IPS DF 6.9 (cell line): ENCODE measurements around the gene CCNJ.

ENCODE experiments used
- DNase-seq: peaks from one replicate; pipeline ENCODE4 v3.0.0-alpha.2; 2013; ENCODE audit warnings: low read depth, low spot score
- H3K27ac ChIP-seq: one replicate; pipeline ENCODE4 v1.5.1; 2013; ENCODE audit warnings: low read length, control low read depth
- H3K27me3 ChIP-seq: 2 replicates; pipeline ENCODE4 v1.6.1; 2013; ENCODE audit warnings: mild to moderate bottlenecking, low read length; ENCODE audit not compliant: control insufficient read depth, insufficient read depth
- H3K36me3 ChIP-seq: 2 replicates; pipeline ENCODE4 v1.6.1; 2013; ENCODE audit warnings: low read length; ENCODE audit not compliant: control insufficient read depth, insufficient read depth
- H3K4me1 ChIP-seq: 2 replicates; pipeline ENCODE4 v1.6.1; 2013; ENCODE audit warnings: low read length; ENCODE audit not compliant: control insufficient read depth, insufficient read depth
- H3K4me3 ChIP-seq: 2 replicates; pipeline ENCODE4 v1.5.1; 2013; ENCODE audit warnings: mild to moderate bottlenecking, low read length
- H3K9me3 ChIP-seq: 2 replicates; pipeline ENCODE4 v1.6.1; 2013; ENCODE audit warnings: low read length, inconsistent platforms; ENCODE audit not compliant: control insufficient read depth, insufficient read depth
- WGBS: extraction: QIAGEN DNeasy Blood & Tissue Kit; methylation state at CpG from one replicate; pipeline ENCODE4 v1.1.7; 2013; ENCODE audit warnings: mixed read lengths, missing lambda C conversion rate; ENCODE audit not compliant: insufficient read length, insufficient coverage; 5-methylcytosine and 5-hydroxymethylcytosine counted together

Gene CCNJ

GRCh38 chr10:96056787-96057186, 13.4 kb downstream of the CCNJ start:
- H3K4me3 ChIP-seq, result no peak overlapping the region
- peaks cover 16% of the 10 kb centered on the region; the same call in 1 of the 2 replicates for H3K36me3 ChIP-seq
- no peaks in the 10 kb centered on the region for H3K9me3 ChIP-seq
- H3K27me3 ChIP-seq, result no peaks in the 10 kb centered on the region
- no CpG with 5 or more reads among the region's 7 CpGs for WGBS
- no peaks in the 10 kb centered on the region for H3K4me1 ChIP-seq
- no peak for DNase-seq
- no peak overlapping the region for H3K27ac ChIP-seq

DNA sequence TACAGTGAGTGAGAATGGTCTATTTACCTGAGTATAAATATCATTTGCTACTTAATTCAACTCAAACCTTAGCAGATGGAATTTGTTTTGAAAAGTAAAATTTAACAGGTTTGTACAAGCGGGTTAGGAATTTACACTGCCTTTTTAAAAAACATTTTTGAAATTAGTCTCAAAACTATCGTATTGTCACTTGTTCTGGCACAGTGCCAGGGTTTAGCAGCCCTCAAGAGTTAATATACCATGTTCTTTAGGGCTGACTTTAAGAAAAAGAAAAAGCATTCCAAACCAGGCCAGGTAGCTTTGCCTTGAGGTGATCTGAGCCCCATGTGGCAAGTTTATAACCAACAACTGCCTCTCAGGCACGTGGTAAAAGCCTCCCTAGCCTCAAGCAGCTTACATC, 17.8 kb downstream of the CCNJ start:
- Histone ChIP-seq H3K9me3 (no peaks in the 10 kb centered on the region), H3K27ac (no peak overlapping the region), H3K4me3 (no peak overlapping the region), H3K27me3 (no peaks in the 10 kb centered on the region), H3K4me1 (no peaks in the 10 kb centered on the region), H3K36me3 (peaks cover 16% of the 10 kb centered on the region; the same call in 1 of the 2 replicates)
- no CpG with 5 or more reads among the region's 3 CpGs for WGBS
- DNase-seq, result no peak

- no CpG with 5 or more reads among the region's 2 CpGs for WGBS
- no peak for DNase-seq
- H3K36me3 ChIP-seq, result no peaks in the 10 kb centered on the region
- H3K27ac ChIP-seq, result no peak overlapping the region
- no peaks in the 10 kb centered on the region; the same call in 1 of the 2 replicates for H3K4me1 ChIP-seq
- H3K9me3 ChIP-seq, result no peaks in the 10 kb centered on the region
- no peaks in the 10 kb centered on the region for H3K27me3 ChIP-seq
- no peak overlapping the region for H3K4me3 ChIP-seq
These were observed 29.3 kb downstream of the CCNJ start for GRCh38 chr10:96072674-96073073.

DNA sequence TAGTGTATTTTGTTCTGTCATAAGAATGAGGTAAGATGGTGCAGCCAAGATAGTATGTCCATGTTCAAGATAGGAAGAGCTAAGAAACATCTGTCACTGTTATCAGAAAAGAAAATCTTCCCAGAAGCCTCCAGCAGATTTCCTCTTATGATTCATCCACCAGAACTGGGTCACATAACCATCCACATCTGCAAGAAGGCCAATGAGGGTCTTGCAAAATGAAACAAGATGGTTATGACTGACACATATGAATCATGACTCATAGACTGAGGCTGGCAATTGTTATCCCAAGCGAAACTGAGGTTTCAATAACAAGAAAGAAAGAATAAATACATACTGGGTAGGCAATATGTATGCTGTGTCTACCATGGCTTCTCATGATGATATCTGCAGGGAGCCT, 30.3 kb downstream of the CCNJ start:
- Histone ChIP-seq H3K9me3 (no peaks in the 10 kb centered on the region), H3K27ac (no peak overlapping the region), H3K27me3 (no peaks in the 10 kb centered on the region), H3K4me3 (no peak overlapping the region), H3K4me1 (no peaks in the 10 kb centered on the region; the same call in 1 of the 2 replicates), H3K36me3 (no peaks in the 10 kb centered on the region)
- DNase-seq, result no peak
- no CpG with 5 or more reads among the region's 1 CpG for WGBS

GRCh38 chr10:96074776-96075175, 31.4 kb downstream of the CCNJ start:
- Histone ChIP-seq H3K27ac (no peak overlapping the region), H3K4me1 (no peaks in the 10 kb centered on the region; the same call in 1 of the 2 replicates), H3K27me3 (no peaks in the 10 kb centered on the region), H3K36me3 (no peaks in the 10 kb centered on the region), H3K9me3 (no peaks in the 10 kb centered on the region), H3K4me3 (no peak overlapping the region)
- no CpG with 5 or more reads among the region's 3 CpGs for WGBS
- DNase-seq, result no peak

DNA sequence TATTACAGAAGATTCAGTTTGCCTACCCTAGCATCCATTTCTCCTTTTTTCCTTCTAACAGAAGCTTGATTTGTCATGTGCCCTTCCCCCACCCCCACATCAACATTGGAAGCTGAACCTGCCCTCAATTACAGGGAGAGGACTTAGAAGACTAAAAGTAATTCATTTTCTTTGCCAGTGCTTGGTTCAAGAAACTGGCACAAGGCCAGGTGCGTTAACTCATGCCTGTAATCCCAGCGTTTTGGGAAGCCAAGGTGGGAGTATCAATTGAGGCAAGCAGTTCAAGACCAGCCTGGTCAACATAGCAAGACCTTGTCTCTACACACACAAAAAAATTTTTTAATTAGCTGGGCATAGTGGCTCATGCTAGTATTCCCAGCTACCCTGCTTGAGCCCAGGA, 32.6 kb downstream of the CCNJ start:
- Histone ChIP-seq H3K4me3 (no peak overlapping the region), H3K27me3 (no peaks in the 10 kb centered on the region), H3K4me1 (no peaks in the 10 kb centered on the region; the same call in 1 of the 2 replicates), H3K36me3 (no peaks in the 10 kb centered on the region), H3K9me3 (no peaks in the 10 kb centered on the region), H3K27ac (no peak overlapping the region)
- no CpG with 5 or more reads among the region's 2 CpGs for WGBS
- DNase-seq, result no peak

DNA sequence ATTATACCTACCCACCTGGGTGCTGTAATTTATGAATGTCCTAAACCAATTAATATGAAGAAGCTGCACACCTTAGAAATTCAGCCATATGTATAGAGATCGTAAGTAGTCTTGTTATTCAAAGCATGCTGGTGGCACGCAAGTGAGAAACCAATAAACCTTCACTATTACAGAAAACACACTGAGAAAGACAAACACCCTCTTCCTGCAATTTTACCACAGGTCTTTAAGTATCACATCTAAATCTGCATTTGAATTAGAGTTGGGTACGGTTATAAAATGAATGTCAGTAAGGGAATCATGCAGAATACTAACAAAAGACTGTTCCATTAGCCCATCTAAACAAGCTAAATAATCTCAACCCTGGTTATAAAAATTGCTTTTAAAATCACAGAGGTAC, 33.8 kb downstream of the CCNJ start:
- H3K27ac ChIP-seq, result no peak overlapping the region
- DNase-seq, result no peak
- no peaks in the 10 kb centered on the region; the same call in 1 of the 2 replicates for H3K4me1 ChIP-seq
- no peaks in the 10 kb centered on the region for H3K36me3 ChIP-seq
- H3K4me3 ChIP-seq, result no peak overlapping the region
- no CpG with 5 or more reads among the region's 3 CpGs for WGBS
- H3K9me3 ChIP-seq, result no peaks in the 10 kb centered on the region
- no peaks in the 10 kb centered on the region for H3K27me3 ChIP-seq

DNA sequence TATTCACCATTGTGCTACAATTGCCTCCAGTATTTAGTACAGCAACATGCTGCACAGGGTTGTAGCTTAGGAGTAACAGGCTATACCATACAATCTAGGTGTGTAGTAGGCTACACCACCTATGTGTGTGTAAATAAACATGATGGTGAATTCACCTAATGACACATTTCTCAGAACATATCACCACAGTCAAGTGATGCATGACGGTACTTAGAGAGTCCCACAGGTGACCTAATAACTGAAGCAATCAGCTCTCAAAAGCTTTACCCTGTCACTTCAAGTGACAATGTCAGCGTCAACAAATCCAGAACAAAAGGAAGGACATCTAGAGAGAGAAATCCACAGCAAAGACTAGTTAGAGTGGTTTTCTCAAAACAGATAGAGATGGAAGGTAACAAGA, 38.8 kb downstream of the CCNJ start:
- DNase-seq, result no peak
- H3K4me1 ChIP-seq, result no peaks in the 10 kb centered on the region
- H3K36me3 ChIP-seq, result no peaks in the 10 kb centered on the region
- no peaks in the 10 kb centered on the region for H3K27me3 ChIP-seq
- no peaks in the 10 kb centered on the region for H3K9me3 ChIP-seq
- no peak overlapping the region for H3K27ac ChIP-seq
- H3K4me3 ChIP-seq, result no peak overlapping the region
- no CpG with 5 or more reads among the region's 2 CpGs for WGBS

DNA sequence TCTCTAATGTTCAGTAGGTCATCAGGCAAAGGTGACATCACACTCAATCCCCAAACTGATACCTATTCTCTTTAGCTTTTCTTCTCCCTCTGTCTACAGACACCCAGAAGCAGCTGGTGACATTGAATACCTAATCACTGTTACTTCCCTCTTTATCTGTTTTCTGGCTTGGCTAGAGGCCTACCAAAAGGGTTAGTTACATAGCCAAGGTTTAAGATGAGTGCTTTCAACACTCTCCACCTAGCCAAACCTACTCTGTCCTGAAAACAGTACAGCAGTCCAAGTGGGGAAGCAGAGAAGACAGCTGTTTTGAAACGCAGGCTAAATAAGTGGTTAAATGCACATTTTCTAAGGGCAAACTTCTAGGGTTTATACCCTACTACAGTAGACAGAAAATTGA, 39.4 kb downstream of the CCNJ start:
- Histone ChIP-seq H3K4me3 (no peak overlapping the region), H3K27ac (no peak overlapping the region), H3K9me3 (no peaks in the 10 kb centered on the region), H3K4me1 (no peaks in the 10 kb centered on the region), H3K36me3 (no peaks in the 10 kb centered on the region), H3K27me3 (no peaks in the 10 kb centered on the region)
- DNase-seq, result no peak
- no CpG with 5 or more reads among the region's 1 CpG for WGBS

GRCh38 chr10:96089116-96089515, 45.7 kb downstream of the CCNJ start:
- H3K9me3 ChIP-seq, result no peaks in the 10 kb centered on the region
- H3K4me3 ChIP-seq, result no peak overlapping the region
- no peak for DNase-seq
- no peaks in the 10 kb centered on the region for H3K36me3 ChIP-seq
- H3K4me1 ChIP-seq, result no peaks in the 10 kb centered on the region
- no peaks in the 10 kb centered on the region for H3K27me3 ChIP-seq
- H3K27ac ChIP-seq, result no peak overlapping the region
- no CpG with 5 or more reads among the region's 2 CpGs for WGBS

DNA sequence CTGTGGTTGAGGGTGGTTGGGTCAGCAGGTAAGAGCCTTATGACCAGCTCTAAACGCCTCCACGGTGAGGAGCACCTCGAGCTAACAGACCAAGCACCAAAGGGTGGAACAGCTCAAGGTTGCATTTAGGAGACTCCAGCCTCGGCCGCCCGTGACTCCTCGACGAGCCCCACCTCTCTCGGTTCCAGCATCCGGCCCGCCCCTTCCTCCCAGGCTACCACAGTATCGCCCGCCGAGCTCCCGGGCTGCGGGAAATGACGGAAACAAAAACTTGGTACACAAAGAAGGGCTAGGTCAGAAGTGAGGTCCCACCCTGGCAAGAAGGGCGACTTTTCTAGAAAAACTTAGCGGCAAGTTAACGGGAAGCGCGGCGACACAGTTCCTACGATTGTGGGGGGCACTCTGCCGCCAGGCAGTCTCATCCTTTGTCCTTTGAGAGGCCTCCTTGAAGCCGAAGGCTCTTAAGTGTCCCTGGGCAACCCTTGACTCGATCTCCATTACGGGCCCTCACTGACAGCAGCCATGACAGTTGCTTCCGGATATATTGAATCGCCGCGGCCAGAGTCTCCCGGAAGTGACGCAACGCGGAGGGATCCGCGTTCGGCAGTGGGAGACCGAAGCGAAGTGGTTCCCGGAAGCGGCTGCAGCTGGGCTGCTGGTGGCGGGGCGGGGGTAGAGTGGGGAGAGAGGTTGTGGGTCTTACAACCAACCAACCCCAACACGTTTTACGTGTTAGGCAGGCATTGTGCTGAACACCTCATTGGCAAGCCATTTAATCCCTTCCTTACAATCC, 46.5 kb downstream of the CCNJ start:
- no peaks in the 10 kb centered on the region for H3K27me3 ChIP-seq
- H3K9me3 ChIP-seq, result no peaks in the 10 kb centered on the region
- no peaks in the 10 kb centered on the region for H3K4me1 ChIP-seq
- no peak for DNase-seq
- WGBS, result no CpG with 5 or more reads among the region's 47 CpGs
- no peak overlapping the region for H3K27ac ChIP-seq
- H3K4me3 ChIP-seq, result no peak overlapping the region
- no peaks in the 10 kb centered on the region for H3K36me3 ChIP-seq
